Panc1 (cell line): ENCODE data around the gene SLC6A8. TPM values are rescaled to one million over a fixed set of nuclear protein-coding genes. Genes with fewer than 3 reads are reported as not detected.

Experiments used
- ATAC-seq: fragments of 200-7000 bp; cut with Tn5 transposase; 2 replicates; pipeline ENCODE4 v1.9.1; 2020; ENCODE audit warnings: mild to moderate bottlenecking, moderate library complexity
- BruUV-seq: library from RNA; stranded (reverse); fragments of 400-500 nt; replicated peaks from 2 replicates; lab custom pipeline; 2021; lab: Mats Ljungman, UMichigan
- CTCF ChIA-PET: fragments of 300-600 bp; sonication (Branson Sonifier 250); formaldehyde crosslinking; loops from one replicate; lab custom pipeline; 2022; ENCODE audit warnings: antibody characterized with exemption; lab: Charles Lee
- POLR2A ChIA-PET: fragments of 300-600 bp; sonication (Branson Sonifier 250); formaldehyde crosslinking; loops from one replicate; lab custom pipeline; 2022; ENCODE audit warnings: antibody characterized with exemption; lab: Charles Lee
- DNase-seq: peaks from one replicate; pipeline ENCODE4 v3.0.0-alpha.2; 2010; ENCODE audit warnings: low read depth, low spot score
- H3K27ac ChIP-seq: 2 replicates; pipeline ENCODE4 v1.5.1; 2011; ENCODE audit warnings: mild to moderate bottlenecking, low read length, inconsistent platforms
- H3K27me3 ChIP-seq: fragments of 200-500 bp; sonication (Bioruptor generic); 2 replicates; pipeline ENCODE4 v1.6.0; 2014; ENCODE audit warnings: low read length, inconsistent platforms; ENCODE audit not compliant: control insufficient read depth, insufficient read depth
- H3K36me3 ChIP-seq: fragments of 200-500 bp; sonication (Bioruptor generic); 2 replicates; pipeline ENCODE4 v1.5.1; 2014; ENCODE audit warnings: inconsistent platforms, mild to moderate bottlenecking, low read length, moderate library complexity; ENCODE audit not compliant: control insufficient read depth, insufficient read depth
- H3K4me1 ChIP-seq: 2 replicates; pipeline ENCODE4 v1.5.1; 2011; ENCODE audit warnings: inconsistent platforms, mild to moderate bottlenecking, low read length, moderate library complexity; ENCODE audit not compliant: control insufficient read depth, insufficient read depth
- H3K4me3 ChIP-seq, 2 experiments: 2 replicates each; pipeline ENCODE4 v1.5.1; 2011 to 2012; ENCODE audit warnings: low read depth in 2 of 2, low read length in 2 of 2, mild to moderate bottlenecking in 2 of 2, inconsistent platforms in 1 of 2, moderate library complexity in 1 of 2
- H3K9me3 ChIP-seq: fragments of 200-500 bp; sonication (Bioruptor generic); 2 replicates; pipeline ENCODE4 v1.5.1; 2014; ENCODE audit warnings: low read depth, mild to moderate bottlenecking, inconsistent platforms, low read length, moderate library complexity; ENCODE audit not compliant: control insufficient read depth, insufficient read depth
- CTCF ChIP-seq: fragments of 450-650 bp; IDR thresholded peaks from 2 replicates; pipeline ENCODE4 v1.5.1; 2017; ENCODE audit warnings: mild to moderate bottlenecking
- POLR2AphosphoS5 ChIP-seq: IDR thresholded peaks from 2 replicates; pipeline ENCODE4 v1.6.1; 2012; ENCODE audit warnings: mild to moderate bottlenecking, low read depth, low read length, moderate library complexity
- REST ChIP-seq, 2 experiments: IDR thresholded peaks; 2 replicates each; pipeline ENCODE4 v1.6.1; 2011 to 2012; ENCODE audit warnings: low read depth in 2 of 2, control low read depth in 1 of 2, low read length in 1 of 2, mild to moderate bottlenecking in 1 of 2, moderate library complexity in 1 of 2; ENCODE audit not compliant: insufficient read depth in 1 of 2
- SIN3A ChIP-seq: IDR thresholded peaks from 2 replicates; pipeline ENCODE4 v1.6.1; 2012; ENCODE audit warnings: low read depth, mild to moderate bottlenecking, low read length, moderate library complexity, borderline replicate concordance; ENCODE audit not compliant: insufficient read depth
- TCF7L2 ChIP-seq: IDR thresholded peaks from 2 replicates; pipeline ENCODE4 v1.6.1; 2011; ENCODE audit warnings: mild to moderate bottlenecking, low read depth, low read length, inconsistent platforms
- in situ Hi-C: cut with HindIII; loops from 2 replicates; pipeline ENCODE4 v1.10.0; 2016; ENCODE audit warnings: low sequenced_read_pairs, low pct_unique_long_range_greater_than_20kb
- intact Hi-C: fragments of 100-400 bp; cut with micrococcal nuclease; formaldehyde crosslinking; loops from one replicate; pipeline ENCODE4 v1.10.0; 2022; ENCODE audit not compliant: unreplicated experiment
- total RNA-seq: library from RNA; stranded (reverse); gene quantifications from one replicate; pipeline ENCODE4 v1.2.1, GENCODE V29; 2021; ENCODE audit not compliant: unreplicated experiment

The SLC6A8 gene
- total RNA-seq, 1 experiment from 2014 or later = 125 TPM

DNA sequence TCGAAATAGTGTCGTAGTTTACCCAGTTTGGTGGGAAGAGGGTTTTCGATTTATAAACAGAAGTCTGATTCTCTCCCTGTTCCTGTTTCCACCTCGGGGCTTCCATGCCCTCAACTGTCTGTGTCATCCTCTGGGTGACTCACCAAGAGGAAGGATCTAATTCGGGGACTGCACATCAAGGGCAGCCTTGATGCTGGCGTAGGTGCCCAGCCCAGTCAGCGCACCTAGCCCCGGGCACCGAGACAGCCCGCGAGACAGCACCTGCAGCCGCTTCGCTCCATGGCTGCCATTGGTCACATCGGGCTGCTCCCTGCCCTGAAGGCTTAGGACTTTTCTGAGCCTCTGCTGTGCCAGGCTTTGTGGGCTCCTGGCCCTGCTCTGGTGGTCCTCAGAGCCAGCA, 44.7 kb downstream of the SLC6A8 start:
- intact Hi-C loops (no loop called here), in situ Hi-C loops (no loop called here)
- no TSS peak for BruUV-seq
- POLR2A ChIA-PET = no interaction called here
- no peak overlapping the region for H3K4me3 ChIP-seq
- peaks cover 9% of the 10 kb centered on the region for H3K4me1 ChIP-seq
- CTCF ChIA-PET = no interaction called here
- H3K36me3 ChIP-seq = no peaks in the 10 kb centered on the region
- no peaks in the 10 kb centered on the region for H3K27me3 ChIP-seq
- no peak for ATAC-seq
- TF ChIP-seq REST (IDR thresholded peaks at IDR 0.05; ENCODE audit: insufficient read depth in 1 of 2, low read depth in 2 of 2, low read length in 1 of 2) (no peak), TCF7L2 (no peak), POLR2AphosphoS5 (no peak), CTCF (no peak), SIN3A (no peak)
- 0 out of 2 replicates have a peak, but pooled peaks cover 3% of the 10 kb centered on the region for H3K9me3 ChIP-seq
- no peak for DNase-seq
- H3K27ac ChIP-seq = no peak overlapping the region

GRCh38 chrX:153733651-153734240, 46.0 kb downstream of the SLC6A8 start:
- POLR2A ChIA-PET = no interaction called here
- DNase-seq (no peak), ATAC-seq (no peak)
- intact Hi-C loops (no loop called here), in situ Hi-C loops (no loop called here)
- CTCF ChIA-PET = interaction anchor here (1.1 kb wide), 1 partner anchor 26 kb away, joined by 3 read pairs; no protein-coding TSS in a partner anchor
- no peaks in the 10 kb centered on the region for H3K4me1 ChIP-seq
- H3K27me3 ChIP-seq = no peaks in the 10 kb centered on the region
- H3K27ac ChIP-seq = no peak overlapping the region
- no peaks in the 10 kb centered on the region for H3K36me3 ChIP-seq
- BruUV-seq = no TSS peak
- H3K9me3 ChIP-seq = 0 out of 2 replicates have a peak, but pooled peaks cover 3% of the 10 kb centered on the region
- H3K4me3 ChIP-seq = no peak overlapping the region
- TF ChIP-seq REST (IDR thresholded peaks at IDR 0.05; ENCODE audit: insufficient read depth in 1 of 2, low read depth in 2 of 2, low read length in 1 of 2) (no peak), SIN3A (no peak), POLR2AphosphoS5 (no peak), TCF7L2 (no peak), CTCF (no peak)
